Natural killer cell (primary cell): ENCODE measurements around the gene BTBD18. TPM values are rescaled to one million over a fixed set of nuclear protein-coding genes. Genes with fewer than 3 reads are reported as not detected.

Experiments used
- ATAC-seq, 3 donors: fragments of 150-1000 bp in 2 of 3; fragments of 200-7000 bp in 1 of 3; cut with Tn5 transposase; 1 replicate in 1 of 3; 2 replicates in 2 of 3; pipeline ENCODE4 v1.10.0; 2021; ENCODE audit warnings: mild to moderate bottlenecking in 2 of 3, moderate library complexity in 2 of 3
- DNase-seq, 2 donors: peaks; one replicate each; pipeline versions ENCODE4 v3.0.0 to v3.0.0-alpha.2; 2013 to 2021; ENCODE audit warnings: mixed read lengths in 1 of 2
- H3K27ac ChIP-seq: one replicate; pipeline ENCODE4 v1.5.1; 2013; ENCODE audit warnings: mild to moderate bottlenecking, low read length
- H3K27me3 ChIP-seq: one replicate; pipeline ENCODE4 v1.6.1; 2013; ENCODE audit warnings: low read length; ENCODE audit not compliant: control insufficient read depth, insufficient read depth
- H3K36me3 ChIP-seq: one replicate; pipeline ENCODE4 v1.6.1; 2013; ENCODE audit warnings: low read length; ENCODE audit not compliant: control insufficient read depth, insufficient read depth
- H3K4me1 ChIP-seq: one replicate; pipeline ENCODE4 v1.6.1; 2013; ENCODE audit warnings: low read length; ENCODE audit not compliant: control insufficient read depth, insufficient read depth
- H3K4me3 ChIP-seq: one replicate; pipeline ENCODE4 v1.5.1; 2013; ENCODE audit warnings: low read length
- H3K9me3 ChIP-seq: one replicate; pipeline ENCODE4 v1.6.1; 2013; ENCODE audit warnings: low read length; ENCODE audit not compliant: control insufficient read depth, insufficient read depth
- H3K27ac Mint-ChIP-seq, 2 donors: one replicate each; pipeline ENCODE4 v1.8.0; 2022; ENCODE audit warnings: mild to moderate bottlenecking in 2 of 2, mixed read lengths in 2 of 2, moderate library complexity in 1 of 2
- H3K27me3 Mint-ChIP-seq, 2 donors: one replicate each; pipeline ENCODE4 v1.8.0; 2022; ENCODE audit warnings: low read depth in 2 of 2, mixed read lengths in 2 of 2
- H3K36me3 Mint-ChIP-seq: one replicate; pipeline ENCODE4 v1.8.0; 2022; ENCODE audit warnings: mixed read lengths
- H3K4me1 Mint-ChIP-seq, 2 donors: one replicate each; pipeline ENCODE4 v1.8.0; 2022; ENCODE audit warnings: mixed read lengths in 2 of 2
- H3K4me3 Mint-ChIP-seq: one replicate; pipeline ENCODE4 v1.8.0; 2022; ENCODE audit warnings: mild to moderate bottlenecking, moderate library complexity, mixed read lengths
- H3K9me3 Mint-ChIP-seq, 2 donors: one replicate each; pipeline ENCODE4 v1.8.0; 2022; ENCODE audit warnings: mixed read lengths in 2 of 2
- CTCF ChIP-seq: fragments of 200-600 bp; IDR thresholded peaks from one replicate; pipeline ENCODE4 v1.8.0; 2022; ENCODE audit warnings: antibody characterized with exemption
- WGBS: methylation state at CpG from one replicate; pipeline ENCODE4 v1.1.7; 2013; ENCODE audit warnings: missing lambda C conversion rate; ENCODE audit not compliant: insufficient coverage; 5-methylcytosine and 5-hydroxymethylcytosine counted together
- intact Hi-C: fragments of 100-400 bp; cut with micrococcal nuclease; formaldehyde crosslinking; loops from one replicate; pipeline ENCODE4 v1.14.2; 2022
- total RNA-seq, 4 donors: library from RNA; stranded (reverse); fragments of 120-200 nt in 1 of 4; gene quantifications; one replicate each; pipeline versions ENCODE4 v1.2.3 to v1.2.4, GENCODE V29; 2013 to 2022

The BTBD18 gene
- total RNA-seq, 3 donors from 2014 or later (not counting 1 experiment from before 2014, with no cell fraction given) = not detected

GRCh38 chr11:57735619-57736298 lies 15.9 kb downstream of the BTBD18 start:
- H3K27me3 Mint-ChIP-seq = no peaks in the 10 kb centered on the region
- Histone ChIP-seq H3K9me3 (no peaks in the 10 kb centered on the region), H3K27ac (no peak overlapping the region), H3K4me3 (no peak overlapping the region), H3K36me3 (peaks cover 13% of the 10 kb centered on the region), H3K27me3 (no peaks in the 10 kb centered on the region), H3K4me1 (peaks cover under 1% of the 10 kb centered on the region)
- H3K36me3 Mint-ChIP-seq = no peaks in the 10 kb centered on the region
- no peak for DNase-seq
- H3K9me3 Mint-ChIP-seq = no peaks in the 10 kb centered on the region
- no peak for ATAC-seq
- TF ChIP-seq CTCF = no peak
- no peak overlapping the region for H3K27ac Mint-ChIP-seq
- no peak overlapping the region for H3K4me3 Mint-ChIP-seq
- H3K4me1 Mint-ChIP-seq = peaks cover 6 to 8% of the 10 kb centered on the region in 2 donors
- intact Hi-C loops = no loop called here
- 92% methylated on average over 3 of the region's 3 CpGs for WGBS

GRCh38 chr11:57732661-57733060 lies 19.0 kb downstream of the BTBD18 start:
- Histone ChIP-seq H3K9me3 (no peaks in the 10 kb centered on the region), H3K4me1 (no peaks in the 10 kb centered on the region), H3K4me3 (no peak overlapping the region), H3K36me3 (peaks cover 4% of the 10 kb centered on the region), H3K27ac (no peak overlapping the region), H3K27me3 (no peaks in the 10 kb centered on the region)
- Mint-ChIP-seq H3K4me1 (peaks cover 13 to 14% of the 10 kb centered on the region in 2 donors), H3K4me3 (no peak overlapping the region), H3K36me3 (no peaks in the 10 kb centered on the region), H3K27ac (no peak overlapping the region), H3K27me3 (no peaks in the 10 kb centered on the region), H3K9me3 (no peaks in the 10 kb centered on the region)
- DNase-seq = no peak
- no peak for TF ChIP-seq CTCF
- intact Hi-C loops = no loop called here
- 100% methylated on average over 1 of the region's 1 CpG for WGBS
- ATAC-seq = no peak

- Mint-ChIP-seq H3K27ac (no peak overlapping the region), H3K27me3 (no peaks in the 10 kb centered on the region), H3K36me3 (no peaks in the 10 kb centered on the region), H3K4me1 (peaks cover 17 to 18% of the 10 kb centered on the region in 2 donors), H3K4me3 (no peak overlapping the region), H3K9me3 (no peaks in the 10 kb centered on the region)
- Histone ChIP-seq H3K27me3 (no peaks in the 10 kb centered on the region), H3K9me3 (no peaks in the 10 kb centered on the region), H3K36me3 (no peaks in the 10 kb centered on the region), H3K27ac (no peak overlapping the region), H3K4me3 (no peak overlapping the region), H3K4me1 (no peaks in the 10 kb centered on the region)
- ATAC-seq (no peak), DNase-seq (no peak)
- no peak for TF ChIP-seq CTCF
- intact Hi-C loops = no loop called here
- WGBS = 96% methylated on average over 4 of the region's 7 CpGs
Measured at GRCh38 chr11:57729479-57729878, 22.1 kb downstream of the BTBD18 start.

DNA sequence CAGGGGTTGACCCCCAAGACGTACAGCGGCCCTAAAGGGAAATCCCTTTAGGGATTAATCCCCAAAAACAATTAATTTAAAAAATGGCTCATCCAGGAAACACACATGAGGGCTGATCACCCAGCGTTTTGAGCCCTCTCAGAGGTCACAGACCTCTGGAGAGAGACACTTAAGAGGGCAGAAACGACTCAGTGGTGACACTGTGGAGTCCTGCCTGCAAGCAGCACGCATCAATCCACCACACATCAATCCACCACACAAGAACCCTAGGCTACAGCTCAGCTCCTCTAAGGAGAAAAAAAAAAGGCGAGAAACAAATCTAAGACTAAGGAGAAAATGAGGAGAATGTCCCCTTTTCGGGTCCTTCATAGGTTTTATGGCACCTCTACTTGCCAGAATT lies 22.8 kb downstream of the BTBD18 start:
- no peak for TF ChIP-seq CTCF
- intact Hi-C loops = no loop called here
- Histone ChIP-seq H3K4me1 (no peaks in the 10 kb centered on the region), H3K27me3 (no peaks in the 10 kb centered on the region), H3K9me3 (no peaks in the 10 kb centered on the region), H3K36me3 (no peaks in the 10 kb centered on the region), H3K27ac (no peak overlapping the region), H3K4me3 (no peak overlapping the region)
- H3K36me3 Mint-ChIP-seq = no peaks in the 10 kb centered on the region
- DNase-seq (no peak), ATAC-seq (no peak)
- no peaks in the 10 kb centered on the region for H3K9me3 Mint-ChIP-seq
- WGBS = 87% methylated on average over 7 of the region's 7 CpGs
- H3K27ac Mint-ChIP-seq = no peak overlapping the region
- H3K4me3 Mint-ChIP-seq = no peak overlapping the region
- no peaks in the 10 kb centered on the region for H3K27me3 Mint-ChIP-seq
- peaks cover 17 to 18% of the 10 kb centered on the region in 2 donors for H3K4me1 Mint-ChIP-seq
